OCI-LY3 (cell line): ENCODE measurements around the gene ZC2HC1C.
"Not testable (repeated sequence)": the region's sequence is repeated elsewhere in the genome, so short reads cannot be mapped to it uniquely, and the experiment has no call there.

Source experiments
- H2AFZ ChIP-seq: fragments of 200-600, 300-600 bp; shearing (Covaris generic); 2 replicates; pipeline ENCODE4 v1.6.0; 2014; ENCODE audit warnings: antibody characterized with exemption, low read depth, low read length
- H3K27ac ChIP-seq: fragments of 200-600, 300-600 bp; sonication (generic); 2 replicates; pipeline ENCODE4 v1.5.1; 2014; ENCODE audit warnings: mild to moderate bottlenecking, low read length, moderate library complexity, mixed read lengths
- H3K27me3 ChIP-seq: fragments of 200-600, 300-600 bp; sonication (generic); 2 replicates; pipeline ENCODE4 v1.6.1; 2014; ENCODE audit warnings: low read depth, low read length, mixed read lengths
- H3K36me3 ChIP-seq: fragments of 200-600, 300-600 bp; sonication (generic); replicated peaks from 2 replicates; pipeline ENCODE3; 2014; ENCODE audit warnings: low read depth, low read length, mixed read lengths
- H3K4me1 ChIP-seq: fragments of 300-600, 200-600 bp; sonication (generic); 2 replicates; pipeline ENCODE4 v1.6.1; 2014; ENCODE audit warnings: low read length, mixed read lengths
- H3K4me2 ChIP-seq: fragments of 200-600, 300-600 bp; sonication (generic); 2 replicates; pipeline ENCODE4 v1.6.1; 2014; ENCODE audit warnings: low read length, mixed read lengths
- H3K4me3 ChIP-seq: fragments of 300-600, 200-600 bp; sonication (generic); 2 replicates; pipeline ENCODE4 v1.5.1; 2014; ENCODE audit warnings: antibody characterized with exemption, mild to moderate bottlenecking, low read length, moderate library complexity
- H3K79me2 ChIP-seq: fragments of 300-600, 200-600 bp; shearing (Covaris generic); 2 replicates; pipeline ENCODE4 v1.6.1; 2014; ENCODE audit warnings: mild to moderate bottlenecking, low read length, mixed read lengths
- H3K9ac ChIP-seq: fragments of 300-600, 200-600 bp; shearing (Covaris generic); 2 replicates; pipeline ENCODE4 v1.6.0; 2014; ENCODE audit warnings: mild to moderate bottlenecking, low read length, moderate library complexity
- H3K9me3 ChIP-seq: fragments of 200-600, 300-600 bp; shearing (Covaris generic); 2 replicates; pipeline ENCODE4 v1.6.1; 2014; ENCODE audit warnings: low read length, mixed read lengths; ENCODE audit not compliant: insufficient read depth
- H4K20me1 ChIP-seq: fragments of 200-600, 300-600 bp; sonication (generic); 2 replicates; pipeline ENCODE4 v1.6.1; 2016; ENCODE audit warnings: low read length, mixed read lengths; ENCODE audit not compliant: insufficient read depth
- CTCF ChIP-seq: fragments of 200-600, 300-600 bp; sonication (generic); IDR thresholded peaks from 2 replicates; pipeline ENCODE4 v1.5.1; 2014; ENCODE audit warnings: antibody characterized with exemption, low read length, low read depth
- EZH2phosphoT487 ChIP-seq: fragments of 200-600 bp; shearing (Covaris generic); IDR thresholded peaks from 2 replicates; pipeline ENCODE4 v1.6.1; 2018; ENCODE audit warnings: antibody characterized with exemption, mixed run types, low read depth

The ZC2HC1C gene

GRCh38 chr14:75125617-75126016 lies 56.2 kb downstream of the ZC2HC1C start:
- H3K9ac ChIP-seq: peak overlapping the region; percentile 88
- H3K27me3 ChIP-seq: no peaks in the 10 kb centered on the region

DNA sequence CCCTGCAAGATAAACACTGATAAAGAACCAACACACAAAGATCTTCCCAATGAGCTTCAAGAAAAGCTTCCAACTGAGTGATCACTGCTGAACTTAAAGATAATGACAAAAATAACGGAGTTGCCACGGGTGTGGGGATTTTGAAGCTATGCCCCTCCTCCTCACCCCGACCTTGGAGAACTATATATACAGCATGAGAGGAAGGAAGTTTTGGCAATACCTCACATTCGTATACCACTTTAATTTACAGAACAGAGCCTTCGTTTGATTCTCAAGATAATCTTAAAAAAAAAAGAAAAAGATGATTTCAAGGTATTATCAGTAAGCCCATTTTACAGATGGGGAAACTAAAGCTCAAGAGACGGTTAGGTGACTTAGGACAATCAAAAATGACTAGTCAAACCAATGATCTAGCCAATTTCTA lies 56.7 kb downstream of the ZC2HC1C start:
- Histone ChIP-seq H2AFZ (no peak overlapping the region; the same call in 1 of the 2 replicates), H3K4me3 (peak overlapping the region; percentile 89), H3K27ac (peak overlapping the region; percentile 64)

More at GRCh38 chr14:75125617-75126016, 56.2 kb downstream of the ZC2HC1C start:
- H3K79me2 ChIP-seq: peaks cover 34% of the 10 kb centered on the region
- TF ChIP-seq CTCF (no peak), EZH2phosphoT487 (no peak)
- peak overlapping the region; percentile 89 for H3K4me2 ChIP-seq
- H3K4me3 ChIP-seq: peak overlapping the region; percentile 89
- no peak overlapping the region for H2AFZ ChIP-seq
- H3K27ac ChIP-seq: no peak overlapping the region
- H3K9me3 ChIP-seq: no peaks in the 10 kb centered on the region
- H3K4me1 ChIP-seq: peaks cover 15% of the 10 kb centered on the region
- H4K20me1 ChIP-seq: no peaks in the 10 kb centered on the region
- H3K36me3 ChIP-seq: peaks cover 9% of the 10 kb centered on the region

DNA sequence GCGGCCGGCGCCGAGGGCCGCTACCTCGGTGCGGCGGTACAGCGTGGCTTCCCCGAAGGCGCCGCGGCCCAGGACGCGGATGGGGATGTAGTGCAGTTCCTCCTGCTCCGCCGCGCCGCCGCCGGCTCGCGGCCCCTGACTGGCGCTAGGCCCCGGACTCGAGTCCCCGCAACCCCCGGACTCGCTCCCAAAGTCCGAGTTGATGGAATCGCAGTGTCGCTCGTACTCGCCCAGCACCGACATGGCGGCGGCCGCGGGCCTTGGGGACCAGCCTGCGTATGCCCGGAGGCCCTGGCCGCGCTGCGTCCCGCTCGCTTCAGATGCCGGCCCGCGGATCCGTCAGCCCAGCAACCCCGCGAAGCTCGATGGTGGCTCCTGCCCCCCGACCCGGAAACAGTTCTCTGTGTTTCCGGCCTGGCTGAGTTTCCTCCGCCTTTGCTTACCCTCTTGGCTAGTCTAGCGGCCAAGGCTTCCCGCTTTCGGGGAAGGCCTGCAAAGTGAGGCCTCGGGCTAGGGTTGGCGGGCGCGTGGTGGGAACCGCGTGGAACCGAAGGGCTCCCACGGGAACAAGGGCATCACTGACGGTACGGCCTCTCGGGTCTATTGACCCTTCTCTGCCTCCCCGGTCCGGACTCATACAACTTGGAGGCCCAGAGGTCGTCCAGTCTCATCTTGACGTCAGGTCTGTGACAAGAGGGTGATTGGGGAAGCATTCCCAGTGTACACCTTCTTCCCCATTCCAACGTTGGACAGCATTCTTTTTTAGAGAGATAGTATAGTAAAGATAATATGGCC lies 57.4 kb downstream of the ZC2HC1C start, which contains the start of gene NEK9:
NEK9 (minus strand) TSS at position 370 of the 795 bp plus-strand sequence; CDS start at position 243, 127 bp downstream.
- Histone ChIP-seq H3K4me2 (peak within 1 kb of the TSS; percentile 89), H3K27me3 (no peaks in the 10 kb centered on the region), H2AFZ (peak within 1 kb of the TSS; percentile 73), H3K36me3 (peaks cover 7% of the 10 kb centered on the region), H3K9ac (peak within 1 kb of the TSS; percentile 88), H3K4me1 (peaks cover 15% of the 10 kb centered on the region), H3K4me3 (peak within 1 kb of the TSS; percentile 89), H3K79me2 (peaks cover 34% of the 10 kb centered on the region), H4K20me1 (no peaks in the 10 kb centered on the region), H3K9me3 (no peaks in the 10 kb centered on the region), H3K27ac (peak within 1 kb of the TSS; percentile 64)
- TF ChIP-seq CTCF: no peak; the same call in 1 of the 2 replicates
- TF ChIP-seq EZH2phosphoT487: no peak

More for the DNA sequence above, 56.7 kb downstream of the ZC2HC1C start:
- Histone ChIP-seq H3K79me2 (peaks cover 34% of the 10 kb centered on the region), H3K4me1 (peaks cover 15% of the 10 kb centered on the region), H3K27me3 (no peaks in the 10 kb centered on the region), H3K36me3 (peaks cover 5% of the 10 kb centered on the region), H3K4me2 (peak overlapping the region; percentile 89), H3K9me3 (no peaks in the 10 kb centered on the region), H3K9ac (peak overlapping the region; percentile 88), H4K20me1 (no peaks in the 10 kb centered on the region)
- TF ChIP-seq EZH2phosphoT487 (no peak), CTCF (no peak)

- not testable (repeated sequence) for H3K9me3 ChIP-seq, H3K36me3 ChIP-seq, H4K20me1 ChIP-seq, H3K27me3 ChIP-seq, H2AFZ ChIP-seq
- H3K4me1 ChIP-seq: peaks cover 15% of the 10 kb centered on the region
- peak overlapping the region; percentile 89 for H3K4me3 ChIP-seq
- peak overlapping the region; percentile 64 for H3K27ac ChIP-seq
- H3K4me2 ChIP-seq: peak overlapping the region; percentile 89
- peaks cover 34% of the 10 kb centered on the region for H3K79me2 ChIP-seq
- H3K9ac ChIP-seq: peak overlapping the region; percentile 88
Measured at GRCh38 chr14:75127474-75127820, 58.0 kb downstream of the ZC2HC1C start.
